Osteoblast (primary cell): ENCODE results near the gene DAPK1. TPM values are rescaled to one million over a fixed set of nuclear protein-coding genes. Genes with fewer than 3 reads are reported as not detected.

Experiments used
- DNase-seq: peaks from one replicate; pipeline ENCODE4 v3.0.0; 2011; ENCODE audit warnings: low spot score, mixed read lengths; ENCODE audit not compliant: insufficient read length; ENCODE audit errors: missing footprints
- H2AFZ ChIP-seq: 2 replicates; pipeline ENCODE4 v1.6.0; 2011; ENCODE audit warnings: mild to moderate bottlenecking, low read length
- H3K27ac ChIP-seq: 2 replicates; pipeline ENCODE4 v1.5.1; 2011; ENCODE audit warnings: mild to moderate bottlenecking, low read depth, low read length, moderate library complexity
- H3K27me3 ChIP-seq: 2 replicates; pipeline ENCODE4 v1.6.0; 2012; ENCODE audit warnings: mild to moderate bottlenecking, control low read depth, inconsistent platforms, low read length, moderate library complexity; ENCODE audit not compliant: insufficient read depth
- H3K36me3 ChIP-seq: 2 replicates; pipeline ENCODE4 v1.5.1; 2011; ENCODE audit warnings: mild to moderate bottlenecking, low read length, control low read depth, moderate library complexity; ENCODE audit not compliant: insufficient read depth
- H3K4me1 ChIP-seq: 2 replicates; pipeline ENCODE4 v1.5.1; 2011; ENCODE audit warnings: mild to moderate bottlenecking, low read length, control low read depth, moderate library complexity; ENCODE audit not compliant: insufficient read depth
- H3K4me2 ChIP-seq: 2 replicates; pipeline ENCODE4 v1.6.0; 2011; ENCODE audit warnings: mild to moderate bottlenecking, low read length; ENCODE audit not compliant: insufficient read depth
- H3K4me3 ChIP-seq: fragments of 200-600 bp; sonication (generic); 3 replicates; pipeline ENCODE4 v1.5.1; 2012; ENCODE audit warnings: mild to moderate bottlenecking, low read length, inconsistent platforms; ENCODE audit not compliant: insufficient read depth
- H3K79me2 ChIP-seq: 2 replicates; pipeline ENCODE4 v1.6.0; 2012; ENCODE audit warnings: mild to moderate bottlenecking, low read length, control low read depth, inconsistent platforms; ENCODE audit not compliant: insufficient read depth
- H3K9me3 ChIP-seq: 2 replicates; pipeline ENCODE4 v1.5.1; 2011; ENCODE audit warnings: low read depth, low read length, control low read depth
- H4K20me1 ChIP-seq: 2 replicates; pipeline ENCODE4 v1.6.0; 2012; ENCODE audit warnings: mild to moderate bottlenecking, low read length, control low read depth; ENCODE audit not compliant: insufficient read depth
- total RNA-seq: library from RNA; depleted of rRNA; stranded (reverse); fragments of >200 nt; gene quantifications from 2 replicates; pipeline ENCODE4 v1.2.3, GENCODE V29; 2012
- TF ChIP-seq, protein P1 (sequence below): IDR thresholded peaks from 2 replicates; pipeline ENCODE4 v1.5.1; 2011; ENCODE audit warnings: mild to moderate bottlenecking, low read depth, low read length, moderate library complexity; ENCODE audit errors: extremely low read depth

The DAPK1 gene
- total RNA-seq, 1 donor = 55.4 TPM

DNA sequence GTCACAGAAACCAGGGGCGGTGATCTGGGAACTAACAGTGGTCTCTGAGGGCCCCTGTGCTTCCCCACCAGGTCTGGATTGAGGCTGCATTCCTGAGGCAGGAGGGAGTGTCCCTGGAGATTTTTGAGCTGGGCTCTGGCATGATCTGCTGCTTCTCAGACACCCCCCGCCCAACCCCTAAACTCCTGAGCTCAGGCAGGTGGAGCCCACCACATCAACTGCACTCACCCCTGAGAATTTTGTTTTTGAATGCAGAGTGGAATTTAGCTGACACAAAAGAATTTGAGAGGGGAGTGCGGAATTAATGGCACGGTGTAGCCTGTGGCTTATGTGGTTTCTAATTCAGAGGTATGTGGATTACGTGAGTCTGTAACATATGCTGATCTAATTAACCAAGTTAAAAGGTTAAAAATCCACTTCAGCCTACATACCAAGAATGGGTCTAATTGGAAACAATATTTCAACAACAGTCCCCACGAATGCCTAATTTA is 204.3 kb downstream of the DAPK1 start:
- H2AFZ ChIP-seq = no peak overlapping the region
- H3K27me3 ChIP-seq = no peaks in the 10 kb centered on the region
- no peaks in the 10 kb centered on the region for H3K4me1 ChIP-seq
- TF ChIP-seq, protein P1, sequence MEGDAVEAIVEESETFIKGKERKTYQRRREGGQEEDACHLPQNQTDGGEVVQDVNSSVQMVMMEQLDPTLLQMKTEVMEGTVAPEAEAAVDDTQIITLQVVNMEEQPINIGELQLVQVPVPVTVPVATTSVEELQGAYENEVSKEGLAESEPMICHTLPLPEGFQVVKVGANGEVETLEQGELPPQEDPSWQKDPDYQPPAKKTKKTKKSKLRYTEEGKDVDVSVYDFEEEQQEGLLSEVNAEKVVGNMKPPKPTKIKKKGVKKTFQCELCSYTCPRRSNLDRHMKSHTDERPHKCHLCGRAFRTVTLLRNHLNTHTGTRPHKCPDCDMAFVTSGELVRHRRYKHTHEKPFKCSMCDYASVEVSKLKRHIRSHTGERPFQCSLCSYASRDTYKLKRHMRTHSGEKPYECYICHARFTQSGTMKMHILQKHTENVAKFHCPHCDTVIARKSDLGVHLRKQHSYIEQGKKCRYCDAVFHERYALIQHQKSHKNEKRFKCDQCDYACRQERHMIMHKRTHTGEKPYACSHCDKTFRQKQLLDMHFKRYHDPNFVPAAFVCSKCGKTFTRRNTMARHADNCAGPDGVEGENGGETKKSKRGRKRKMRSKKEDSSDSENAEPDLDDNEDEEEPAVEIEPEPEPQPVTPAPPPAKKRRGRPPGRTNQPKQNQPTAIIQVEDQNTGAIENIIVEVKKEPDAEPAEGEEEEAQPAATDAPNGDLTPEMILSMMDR = no peak
- H3K9me3 ChIP-seq = no peaks in the 10 kb centered on the region
- H4K20me1 ChIP-seq = no peaks in the 10 kb centered on the region
- peak; percentile 67 for DNase-seq
- no peak overlapping the region for H3K27ac ChIP-seq
- H3K4me3 ChIP-seq = no peak overlapping the region
- no peaks in the 10 kb centered on the region for H3K36me3 ChIP-seq
- H3K4me2 ChIP-seq = no peak overlapping the region
- H3K79me2 ChIP-seq = no peaks in the 10 kb centered on the region

DNA sequence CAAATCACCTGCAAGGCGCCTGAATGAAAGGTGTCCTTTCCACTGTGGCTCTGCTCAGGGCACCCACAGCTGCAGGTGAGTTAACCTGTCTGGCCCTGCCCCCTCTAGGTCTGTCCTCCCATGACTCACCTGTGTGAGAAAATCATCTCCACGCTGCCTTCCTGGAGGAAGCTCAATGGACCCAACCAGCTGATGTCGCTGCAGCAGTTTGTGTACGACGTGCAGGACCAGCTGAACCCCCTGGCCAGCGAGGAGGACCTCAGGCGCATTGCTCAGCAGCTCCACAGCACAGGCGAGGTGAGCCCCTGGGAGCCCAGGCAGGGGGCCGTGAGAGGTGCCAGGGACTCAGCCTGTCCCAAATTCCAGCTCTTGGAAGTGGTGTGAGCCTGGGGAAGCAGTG is 205.3 kb downstream of the DAPK1 start:
- no peaks in the 10 kb centered on the region for H3K27me3 ChIP-seq
- H3K4me3 ChIP-seq = no peak overlapping the region
- no peak overlapping the region for H2AFZ ChIP-seq
- no peak overlapping the region for H3K4me2 ChIP-seq
- H3K79me2 ChIP-seq = no peaks in the 10 kb centered on the region
- H3K4me1 ChIP-seq = no peaks in the 10 kb centered on the region
- H3K9me3 ChIP-seq = no peaks in the 10 kb centered on the region
- H3K36me3 ChIP-seq = no peaks in the 10 kb centered on the region
- TF ChIP-seq, protein P1 = no peak
- no peaks in the 10 kb centered on the region for H4K20me1 ChIP-seq
- no peak for DNase-seq
- H3K27ac ChIP-seq = no peak overlapping the region

DNA sequence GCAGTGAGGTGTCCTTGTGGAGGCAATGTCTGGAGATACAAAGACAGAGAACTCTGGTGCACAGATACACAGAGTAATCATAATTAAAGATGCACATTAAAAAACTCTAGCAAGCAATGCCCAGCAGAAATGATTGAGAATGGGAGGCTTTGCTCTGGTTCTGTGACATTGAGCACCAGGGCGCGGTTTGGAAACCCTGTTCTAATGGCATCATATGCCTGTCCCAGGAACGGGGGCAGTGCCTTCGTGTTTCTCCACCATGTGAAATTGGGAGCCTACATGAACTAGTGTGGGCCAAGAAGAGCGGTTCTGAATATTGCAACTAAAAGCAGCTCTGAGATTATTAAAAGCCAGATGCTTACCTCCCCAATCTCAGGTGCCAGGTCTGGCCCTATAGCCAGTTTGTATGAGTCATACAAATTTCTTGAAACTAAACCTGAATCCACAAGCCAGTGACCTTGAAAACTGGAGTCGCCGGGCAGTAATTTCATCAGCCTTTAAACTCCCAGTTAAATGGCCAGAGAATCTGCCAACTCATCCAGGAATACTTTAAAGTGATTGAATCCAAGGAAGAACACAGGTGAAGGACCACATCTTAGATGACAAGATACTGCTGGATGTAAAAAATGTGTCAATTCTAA is 206.1 kb downstream of the DAPK1 start:
- Histone ChIP-seq H3K27me3 (no peaks in the 10 kb centered on the region), H3K4me3 (no peak overlapping the region), H3K9me3 (no peaks in the 10 kb centered on the region), H4K20me1 (no peaks in the 10 kb centered on the region), H3K36me3 (no peaks in the 10 kb centered on the region), H3K4me2 (no peak overlapping the region), H3K27ac (no peak overlapping the region), H2AFZ (no peak overlapping the region), H3K79me2 (no peaks in the 10 kb centered on the region), H3K4me1 (no peaks in the 10 kb centered on the region)
- no peak for DNase-seq
- TF ChIP-seq, protein P1 = no peak

DNA sequence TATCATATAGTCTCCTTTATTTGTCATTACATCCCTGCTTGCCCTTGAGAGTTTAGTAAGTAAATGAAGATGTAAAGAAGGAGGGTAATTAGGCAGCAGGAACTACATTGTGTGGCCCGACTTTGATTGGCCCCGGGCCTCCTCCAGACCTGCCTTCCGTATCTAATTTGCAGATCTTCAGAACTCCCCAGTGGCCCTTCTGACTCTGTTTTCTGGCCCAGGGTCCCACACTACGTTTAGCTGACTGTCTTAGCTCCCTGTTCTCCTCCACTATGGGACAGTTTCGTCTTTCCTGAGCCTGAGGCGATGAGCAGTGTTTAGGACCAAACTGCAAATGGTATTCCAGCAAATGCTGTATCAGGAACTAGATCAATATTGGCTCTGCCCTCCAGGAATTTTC is 206.7 kb downstream of the DAPK1 start:
- Histone ChIP-seq H2AFZ (no peak overlapping the region), H3K9me3 (no peaks in the 10 kb centered on the region), H3K79me2 (no peaks in the 10 kb centered on the region), H3K36me3 (no peaks in the 10 kb centered on the region), H3K27ac (no peak overlapping the region), H3K4me1 (no peaks in the 10 kb centered on the region), H3K4me2 (no peak overlapping the region), H3K27me3 (no peaks in the 10 kb centered on the region), H3K4me3 (no peak overlapping the region), H4K20me1 (no peaks in the 10 kb centered on the region)
- no peak for DNase-seq
- TF ChIP-seq, protein P1 = no peak
